ENCODE data around the gene DLGAP4. TPM values are rescaled to one million over a fixed set of nuclear protein-coding genes. Genes with fewer than 3 reads are reported as not detected.

DLGAP4 gene
- polyA plus RNA-seq, 1 of the 3 experiments (the other 2 are of a cell fraction) = 31.2 TPM

- no peak overlapping the region for H2AFZ ChIP-seq (ENCODE audit: low read depth)
- no peaks in the 10 kb centered on the region for H4K20me1 ChIP-seq (ENCODE audit: insufficient read depth)
- no peak for DNase-seq
- H3K9me3 ChIP-seq = no peaks in the 10 kb centered on the region
- H3K9me2 ChIP-seq = no peaks in the 10 kb centered on the region
- CTCF ChIA-PET = interaction anchor here (2.5 to 11.3 kb wide), 2 partner anchors 64 to 173 kb away, joined by 10 to 94 read pairs; no protein-coding TSS in a partner anchor
- no peak overlapping the region for H3K27ac ChIP-seq (ENCODE audit: low read depth in 2 of 2, low read length in 1 of 2)
- H3K36me3 ChIP-seq (replicated peaks in 1 of 2; ENCODE audit: control insufficient read depth in 1 of 2, insufficient read depth in 2 of 2, low read length in 1 of 2) = no peaks in the 10 kb centered on the region
- no peaks in the 10 kb centered on the region for H3K79me2 ChIP-seq (ENCODE audit: insufficient read depth)
- H3K4me1 ChIP-seq (ENCODE audit: control insufficient read depth in 1 of 2, insufficient read depth in 2 of 2, low read depth in 1 of 2, low read length in 1 of 2) = peaks cover 0 to 14% of the 10 kb centered on the region in 2 experiments; a peak in 1 of 4 replicates
- no peaks in the 10 kb centered on the region for H3K27me3 ChIP-seq (ENCODE audit: insufficient read depth)
- H3K4me2 ChIP-seq = no peak overlapping the region
- H3F3A ChIP-seq (replicated peaks; ENCODE audit: insufficient read depth) = no peaks in the 10 kb centered on the region
- no peak overlapping the region for H3K4me3 ChIP-seq (ENCODE audit: low read depth in 2 of 2, low read length in 1 of 2)
- TF ChIP-seq REST (IDR thresholded peaks at IDR 0.05; ENCODE audit: low read depth, low read length) (no peak), NFIC (IDR thresholded peaks at IDR 0.05; ENCODE audit: borderline replicate concordance) (no peak), MEF2A (IDR thresholded peaks at IDR 0.05; ENCODE audit: borderline replicate concordance, low read depth) (no peak), YY1 (IDR thresholded peaks at IDR 0.05; ENCODE audit: low read depth) (no peak), TCF12 (IDR thresholded peaks at IDR 0.05) (no peak), RFX5 (IDR thresholded peaks at IDR 0.05; ENCODE audit: low read length) (no peak), JUND (IDR thresholded peaks at IDR 0.05) (no peak), ELF1 (IDR thresholded peaks at IDR 0.05) (no peak), GABPA (IDR thresholded peaks at IDR 0.05; ENCODE audit: low read depth) (no peak), FOXJ3 (CRISPR knock-in tag; IDR thresholded peaks at IDR 0.05) (no peak)
- H3K9ac ChIP-seq = no peak overlapping the region
- 70% methylated on average over 2 of the region's 6 CpGs for WGBS (ENCODE audit: low lambda C conversion rate)
- POLR2A ChIA-PET = no interaction called here
Observed at GRCh38 chr20:36266189-36266588, 40.0 kb upstream of the DLGAP4 start.

GRCh38 chr20:36267605-36268381 lies 38.3 kb upstream of the DLGAP4 start:
- H3K27ac ChIP-seq (ENCODE audit: low read depth in 2 of 2, low read length in 1 of 2) = no peak overlapping the region
- H3K27me3 ChIP-seq (ENCODE audit: insufficient read depth) = no peaks in the 10 kb centered on the region
- H3K4me1 ChIP-seq (ENCODE audit: control insufficient read depth in 1 of 2, insufficient read depth in 2 of 2, low read depth in 1 of 2, low read length in 1 of 2) = peaks cover 0 to 14% of the 10 kb centered on the region in 2 experiments; a peak in 1 of 4 replicates
- no peak overlapping the region for H3K4me2 ChIP-seq
- POLR2A ChIA-PET = no interaction called here
- no peaks in the 10 kb centered on the region for H4K20me1 ChIP-seq (ENCODE audit: insufficient read depth)
- H3K9ac ChIP-seq = no peak overlapping the region
- no peaks in the 10 kb centered on the region for H3F3A ChIP-seq (replicated peaks; ENCODE audit: insufficient read depth)
- 76% methylated on average over 17 of the region's 24 CpGs for WGBS (ENCODE audit: low lambda C conversion rate)
- H3K79me2 ChIP-seq (ENCODE audit: insufficient read depth) = no peaks in the 10 kb centered on the region
- no peaks in the 10 kb centered on the region for H3K9me3 ChIP-seq
- no peaks in the 10 kb centered on the region for H3K36me3 ChIP-seq (replicated peaks in 1 of 2; ENCODE audit: control insufficient read depth in 1 of 2, insufficient read depth in 2 of 2, low read length in 1 of 2)
- no peaks in the 10 kb centered on the region for H3K9me2 ChIP-seq
- no peak overlapping the region for H2AFZ ChIP-seq (ENCODE audit: low read depth)
- no peak for DNase-seq
- H3K4me3 ChIP-seq (ENCODE audit: low read depth in 2 of 2, low read length in 1 of 2) = no peak overlapping the region
- CTCF ChIA-PET = interaction anchor here (0.7 to 11.3 kb wide), 9 partner anchors 9 to 285 kb away, joined by 3 to 94 read pairs (median 4); no protein-coding TSS in a partner anchor
- TF ChIP-seq FOXJ3 (CRISPR knock-in tag; IDR thresholded peaks at IDR 0.05) = no peak
- no peak for TF ChIP-seq ZBTB33 (IDR thresholded peaks at IDR 0.05; ENCODE audit: borderline replicate concordance, low read depth)
- no peak for TF ChIP-seq MEF2A (IDR thresholded peaks at IDR 0.05; ENCODE audit: borderline replicate concordance, low read depth)
- no peak for TF ChIP-seq YY1 (IDR thresholded peaks at IDR 0.05; ENCODE audit: low read depth)
- TF ChIP-seq REST (IDR thresholded peaks at IDR 0.05; ENCODE audit: low read depth, low read length) = no peak
- no peak for TF ChIP-seq MXI1 (IDR thresholded peaks at IDR 0.05; ENCODE audit: low read depth, low read length)
- TF ChIP-seq TAF1 (IDR thresholded peaks at IDR 0.05; ENCODE audit: borderline replicate concordance, low read depth, low read length) = no peak
- no peak for TF ChIP-seq RFX5 (IDR thresholded peaks at IDR 0.05; ENCODE audit: low read length)
- TF ChIP-seq GABPA (IDR thresholded peaks at IDR 0.05; ENCODE audit: low read depth) = no peak
- no peak for TF ChIP-seq FOSL2 (IDR thresholded peaks at IDR 0.05; ENCODE audit: borderline replicate concordance, low read depth)
- no peak for TF ChIP-seq TEAD4 (IDR thresholded peaks at IDR 0.05; ENCODE audit: borderline replicate concordance, insufficient read depth)
- no peak for TF ChIP-seq JUND (IDR thresholded peaks at IDR 0.05)
- no peak for TF ChIP-seq POLR2AphosphoS5 (IDR thresholded peaks at IDR 0.05; ENCODE audit: low read depth, low read length)

Measured in SK-N-SH (cell line).